SKM-1 (cell line): ENCODE results near the gene CARD11.

ENCODE experiments used
- DNase-seq: peaks from one replicate; lab custom pipeline; 2025; ENCODE audit not compliant: unreplicated experiment; lab: John Stamatoyannopoulos, UW

Gene CARD11

DNA sequence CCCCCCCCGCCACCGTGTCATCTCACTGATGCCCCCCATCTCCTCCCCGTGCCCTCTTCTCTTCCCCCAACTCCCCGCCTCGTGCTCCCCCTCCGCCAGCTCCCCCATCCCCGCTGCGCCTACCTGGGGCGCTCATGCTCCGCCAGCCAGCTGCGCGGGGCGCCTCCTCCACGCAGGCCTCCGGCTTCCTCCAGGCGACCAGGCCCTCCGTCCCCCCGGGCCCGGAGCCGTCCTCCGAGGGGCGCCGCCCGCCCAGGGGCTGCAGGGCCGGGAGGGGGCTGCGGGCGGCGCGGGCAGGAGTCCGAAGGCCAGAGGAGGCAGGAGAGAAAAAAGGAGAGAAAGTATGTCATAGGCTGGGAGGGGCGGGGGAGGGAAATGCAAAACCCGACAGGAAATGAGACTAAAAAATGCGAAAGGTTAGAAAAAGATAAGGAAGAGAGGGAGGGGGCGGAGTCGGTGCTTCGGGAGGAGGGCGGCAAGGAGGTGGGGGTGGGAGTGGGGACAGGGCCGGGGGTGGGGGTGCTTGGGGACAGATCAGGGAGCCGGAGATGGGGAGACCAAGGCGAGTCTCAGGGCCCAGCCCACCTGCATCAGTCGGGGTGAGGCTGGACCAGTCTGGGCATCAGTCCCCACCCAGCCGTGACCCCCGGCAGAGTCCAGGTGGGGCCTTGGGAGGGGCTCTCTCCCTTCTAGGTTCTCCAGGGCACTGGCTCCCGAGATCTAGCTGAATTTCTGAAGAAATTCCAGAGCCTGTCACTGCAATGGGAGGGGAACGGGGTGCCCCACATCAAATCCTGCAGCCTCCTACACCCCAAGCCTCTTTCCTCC is at the start of gene CARD11:
Gene CARD11, minus strand, starts transcription at position 324 of the 828 bp plus-strand sequence. CDS start 85,361 bp downstream, outside the sequence.
- no peak for DNase-seq

DNA sequence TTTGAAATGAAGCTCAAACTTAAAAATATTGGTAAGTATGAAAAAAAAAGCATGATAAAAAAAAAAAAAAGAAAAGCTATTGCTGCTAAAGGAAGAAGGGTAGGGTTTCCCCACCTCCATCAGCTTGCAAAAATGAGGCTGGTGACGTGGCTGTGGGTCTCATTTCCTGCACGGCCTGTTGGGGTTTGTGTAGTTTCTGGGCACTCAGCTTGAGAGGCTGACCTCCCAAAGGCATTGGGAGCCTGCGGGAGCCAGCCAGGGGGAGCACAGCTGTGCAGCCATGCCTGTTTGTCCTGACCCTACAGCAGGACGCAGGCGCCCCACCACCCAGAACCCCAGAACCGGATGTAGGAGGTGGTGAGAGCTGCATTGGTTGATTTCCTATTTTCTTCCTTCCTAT is 48.8 kb upstream of the CARD11 start:
- no peak for DNase-seq

DNA sequence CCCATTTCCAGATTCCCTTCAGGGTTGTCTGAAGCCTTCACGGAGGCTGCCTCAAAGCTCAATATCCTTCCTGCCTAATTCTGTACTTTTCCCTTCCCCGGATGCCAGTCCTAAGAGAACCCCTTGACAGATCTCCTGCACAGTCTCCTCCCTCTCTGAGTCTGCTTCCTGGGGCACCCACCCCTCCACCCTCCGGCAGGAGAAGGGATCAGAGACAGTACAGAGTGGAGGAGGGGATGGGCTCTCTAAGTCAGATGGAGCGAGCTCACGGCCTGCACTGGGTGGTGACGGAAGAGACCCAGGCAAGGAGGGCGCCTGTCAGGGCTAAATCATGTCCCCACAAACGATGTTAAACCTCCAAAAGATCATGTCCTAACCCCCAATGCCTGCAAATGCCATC is 48.0 kb upstream of the CARD11 start:
- no peak for DNase-seq

DNA sequence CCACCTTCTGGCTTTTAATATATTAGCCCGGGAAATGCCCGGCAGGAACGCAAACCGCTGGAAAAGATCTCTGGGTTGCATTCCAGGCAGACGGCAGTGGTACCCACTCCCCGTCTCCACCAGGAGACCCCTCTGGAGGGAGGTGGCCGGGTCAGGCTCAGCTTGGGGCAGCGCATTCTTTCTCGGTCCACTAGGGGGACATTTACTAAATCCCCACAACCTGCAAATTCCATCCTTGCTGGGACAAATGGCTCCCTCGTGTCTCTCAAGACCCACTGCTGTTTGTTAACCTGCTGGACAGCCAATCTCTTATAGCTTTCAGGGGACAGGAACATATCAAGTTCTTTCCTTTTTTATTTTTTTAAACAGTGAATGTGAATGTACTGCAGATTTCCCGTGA is 45.8 kb upstream of the CARD11 start:
- DNase-seq = no peak

DNA sequence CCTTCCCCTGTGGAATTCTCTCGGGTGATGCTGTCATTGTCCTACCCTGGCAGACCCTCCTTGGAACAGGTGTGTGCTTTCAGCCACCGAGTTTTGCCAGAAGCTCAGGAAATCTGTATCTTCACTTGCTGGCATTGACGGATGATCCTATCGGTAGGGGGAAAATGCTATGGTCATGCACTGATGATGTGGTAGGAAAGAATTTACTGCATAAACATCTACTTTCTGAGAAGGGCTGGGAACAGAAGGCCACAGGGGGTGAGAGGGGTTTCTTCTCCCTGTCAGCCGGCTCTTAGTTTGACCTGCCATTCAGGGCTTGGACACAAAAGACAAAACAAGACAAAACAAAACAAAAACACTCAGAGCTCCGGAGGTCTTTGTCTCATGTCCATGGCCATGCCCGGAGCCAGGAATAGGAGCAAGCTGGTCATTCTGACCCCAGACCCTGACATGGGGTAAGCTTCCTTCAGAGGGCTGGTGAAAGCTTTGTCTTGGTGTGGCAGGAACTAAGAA is 43.6 kb upstream of the CARD11 start:
- no peak for DNase-seq

DNA sequence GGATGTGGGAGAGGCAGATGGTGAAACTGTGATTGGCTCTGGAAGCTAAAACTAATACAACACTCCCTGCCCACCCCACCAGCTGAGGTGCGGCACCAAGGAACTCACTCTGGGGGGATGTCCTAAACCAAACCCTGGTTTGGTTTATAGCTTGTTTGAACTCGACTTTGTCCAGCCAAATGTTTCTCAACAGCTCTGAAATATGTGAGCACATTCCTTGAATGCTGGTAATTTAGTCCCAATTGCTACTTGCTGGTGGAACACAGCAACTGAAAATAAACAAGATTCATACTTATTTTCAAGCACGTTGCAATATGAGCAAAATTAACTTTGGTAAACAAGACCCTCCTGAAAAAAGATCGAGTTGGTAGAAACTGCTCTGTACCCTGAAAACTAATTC is 39.7 kb upstream of the CARD11 start:
- no peak for DNase-seq

DNA sequence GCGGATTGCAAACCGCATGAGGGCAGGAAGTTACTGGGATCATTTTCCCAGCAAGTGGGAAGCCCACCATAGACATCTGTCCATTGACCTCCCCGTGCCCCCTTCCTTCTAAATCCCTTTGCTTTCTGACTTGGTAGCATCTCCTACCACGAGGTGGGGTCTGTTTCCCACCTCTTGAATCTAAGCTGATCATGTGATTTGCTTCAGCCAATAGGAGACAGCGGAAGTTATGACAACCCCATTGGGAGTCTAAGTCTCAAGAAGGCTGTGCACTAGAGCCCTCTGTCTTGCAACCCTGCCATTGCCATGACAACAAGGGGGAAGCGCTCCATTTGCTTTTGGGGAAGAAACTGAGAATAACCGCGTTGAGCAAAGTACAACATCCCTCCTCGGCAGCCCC is 39.2 kb upstream of the CARD11 start:
- no peak for DNase-seq

DNA sequence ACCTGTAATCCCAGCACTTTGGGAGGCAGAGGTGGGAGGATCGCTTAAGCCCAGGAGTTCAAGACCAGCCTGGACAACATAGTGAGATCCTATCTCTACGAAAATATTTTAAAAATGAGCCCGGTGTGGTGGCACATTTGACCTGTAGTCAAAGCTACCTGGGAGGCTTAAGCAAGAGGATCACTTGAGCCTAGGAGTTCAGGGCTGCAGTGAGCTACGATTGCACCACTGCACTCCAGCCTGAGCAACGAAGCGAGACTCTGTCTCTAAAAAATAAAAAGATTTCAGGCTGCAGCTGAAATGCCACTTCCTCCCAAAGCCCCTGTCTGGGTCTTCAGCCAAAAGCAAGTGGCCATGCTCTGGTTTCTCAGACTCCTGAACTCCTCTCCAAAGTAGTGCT is 38.7 kb upstream of the CARD11 start:
- no peak for DNase-seq

DNA sequence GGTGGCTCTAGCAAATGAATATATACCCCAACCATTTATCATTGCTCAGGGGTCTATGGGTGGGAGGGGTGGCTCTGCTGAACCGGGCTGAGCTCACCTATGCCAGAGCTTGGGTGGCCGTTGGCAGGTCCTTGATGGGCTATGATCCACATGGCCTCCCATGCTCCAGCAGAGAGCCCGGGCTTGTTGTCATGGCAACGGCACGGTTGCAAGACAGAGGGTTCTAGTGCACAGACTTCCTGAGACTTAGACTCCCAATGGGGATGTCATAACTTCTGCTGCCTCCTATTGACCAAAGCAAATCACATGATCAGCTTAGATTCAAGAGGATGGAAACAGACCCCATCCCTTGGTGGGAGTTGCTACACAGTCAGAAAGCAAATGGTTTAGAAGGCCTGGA is 36.4 kb upstream of the CARD11 start:
- no peak for DNase-seq

DNA sequence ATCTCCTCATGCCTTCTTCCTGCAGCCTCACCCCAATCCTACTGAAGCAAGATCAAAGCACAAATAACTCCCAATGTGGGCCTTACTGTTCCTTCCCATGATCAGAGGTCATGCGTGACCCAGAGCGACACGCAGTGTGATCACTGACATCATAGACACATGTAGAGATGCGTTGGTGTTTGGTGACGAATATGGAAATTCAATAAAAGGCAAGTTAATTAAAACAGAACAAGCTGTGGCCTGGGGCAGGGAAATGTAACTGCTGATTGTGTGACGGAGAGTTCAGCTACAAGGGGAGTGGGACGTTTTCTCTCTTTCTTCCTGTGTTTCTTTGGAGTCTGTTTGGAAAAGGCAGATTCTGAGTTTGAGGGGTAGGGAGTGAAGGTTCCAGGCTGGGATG is 34.8 kb upstream of the CARD11 start:
- no peak for DNase-seq

DNA sequence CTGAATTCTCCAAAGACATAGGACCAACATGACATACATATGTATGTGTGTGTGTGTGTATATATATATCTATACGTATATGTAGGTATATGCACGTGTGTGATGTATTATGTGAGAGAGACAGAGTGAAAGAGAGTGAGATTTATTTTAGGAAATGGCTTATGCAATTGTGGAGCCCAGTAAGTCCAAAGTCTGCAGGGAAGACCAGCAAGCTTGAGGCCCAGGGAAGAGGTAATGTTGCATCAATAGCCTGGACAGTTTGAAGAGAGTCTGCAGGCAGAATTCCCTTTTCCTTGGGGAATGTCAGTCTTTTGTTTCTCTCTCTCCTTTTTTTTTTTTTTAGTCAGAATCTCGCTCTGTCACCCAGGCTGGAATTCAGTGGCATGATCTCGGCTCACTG is 33.0 kb upstream of the CARD11 start:
- DNase-seq = no peak

DNA sequence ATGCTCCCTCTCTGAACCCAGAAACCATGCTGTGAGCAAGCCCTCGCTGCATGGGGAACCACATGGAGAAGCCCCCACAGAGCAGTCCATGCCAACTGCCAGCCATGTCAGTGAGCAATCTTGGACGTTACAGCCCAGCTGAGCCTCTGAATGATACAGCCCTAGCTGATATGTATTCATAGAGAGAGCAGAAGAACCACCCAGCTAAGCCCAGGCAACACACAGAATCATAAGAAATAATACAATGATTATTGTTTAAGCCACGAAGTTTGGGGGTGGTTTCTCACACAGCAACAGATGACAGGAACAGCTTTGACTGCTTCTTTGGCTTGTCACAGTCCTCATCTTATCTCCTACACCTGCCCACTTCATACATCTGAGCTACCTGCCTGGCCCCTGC is 32.5 kb upstream of the CARD11 start:
- DNase-seq = no peak

DNA sequence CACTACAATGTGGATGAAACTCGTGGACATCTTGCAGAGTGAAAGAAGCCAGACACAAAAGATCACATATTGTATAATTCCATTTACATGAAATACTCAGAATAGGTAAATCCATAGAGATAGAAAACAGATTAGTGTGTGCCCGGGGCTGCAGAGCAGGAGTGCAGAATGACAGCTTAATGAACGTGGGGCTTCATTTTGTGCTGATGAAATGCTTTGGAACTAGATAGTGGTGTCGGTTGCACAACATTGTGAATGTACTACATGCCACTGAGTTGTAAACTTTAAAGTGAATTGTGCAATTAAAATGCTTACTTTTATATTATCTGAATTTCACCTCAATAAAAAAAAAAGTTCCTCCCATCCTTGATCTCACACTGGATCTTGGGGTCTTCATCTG is 31.8 kb upstream of the CARD11 start:
- no peak for DNase-seq

DNA sequence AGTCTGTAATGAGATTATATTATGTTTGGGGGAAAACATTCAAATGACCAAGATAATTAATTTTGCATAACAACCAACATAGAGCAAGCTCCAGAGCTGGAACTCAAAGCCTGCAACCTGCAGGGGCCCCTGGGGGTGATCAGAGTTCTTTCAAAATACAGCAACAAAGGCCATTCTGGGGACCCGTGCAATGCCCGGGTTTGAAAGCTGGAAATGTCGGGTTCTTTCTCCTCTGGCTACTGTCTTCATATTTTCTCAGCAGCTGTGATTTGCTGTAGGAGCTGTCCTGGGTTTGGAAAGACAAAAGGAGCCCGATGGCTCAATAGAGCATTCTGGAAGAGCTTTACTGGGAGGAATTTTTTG is 30.8 kb upstream of the CARD11 start:
- DNase-seq = no peak

DNA sequence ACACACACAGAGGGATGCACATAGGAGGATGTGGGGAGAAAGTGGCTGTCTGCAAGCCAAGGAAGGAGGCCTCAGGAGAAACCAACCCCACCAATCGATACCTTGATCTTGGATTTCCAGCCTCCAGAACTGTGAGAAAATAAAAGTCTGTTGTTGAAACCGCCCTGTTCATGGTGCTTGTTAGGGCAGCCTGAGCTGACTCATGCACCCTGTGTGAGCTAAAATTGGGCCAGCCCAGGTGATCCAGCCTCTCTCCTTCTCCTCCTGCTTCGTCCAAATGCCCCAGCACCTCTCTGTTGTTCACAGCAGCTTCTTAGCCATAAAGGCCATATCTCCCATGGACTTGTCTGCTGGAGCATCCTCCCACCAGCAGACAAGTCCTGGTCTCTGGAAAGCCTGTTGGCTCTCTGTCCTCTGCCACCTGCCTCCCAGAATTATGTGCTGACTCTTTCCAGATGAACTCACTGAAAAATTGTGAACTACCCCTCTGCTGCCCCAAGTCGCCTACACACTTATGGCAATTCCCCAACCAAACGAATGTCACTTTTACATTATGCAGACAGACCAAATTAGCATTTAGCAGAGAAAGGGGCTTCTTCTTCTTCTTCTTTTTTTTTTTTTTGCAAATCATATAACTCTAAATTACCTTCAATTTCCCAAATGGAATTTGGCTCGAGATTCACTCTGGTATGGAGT is 30.2 kb upstream of the CARD11 start:
- DNase-seq = no peak

DNA sequence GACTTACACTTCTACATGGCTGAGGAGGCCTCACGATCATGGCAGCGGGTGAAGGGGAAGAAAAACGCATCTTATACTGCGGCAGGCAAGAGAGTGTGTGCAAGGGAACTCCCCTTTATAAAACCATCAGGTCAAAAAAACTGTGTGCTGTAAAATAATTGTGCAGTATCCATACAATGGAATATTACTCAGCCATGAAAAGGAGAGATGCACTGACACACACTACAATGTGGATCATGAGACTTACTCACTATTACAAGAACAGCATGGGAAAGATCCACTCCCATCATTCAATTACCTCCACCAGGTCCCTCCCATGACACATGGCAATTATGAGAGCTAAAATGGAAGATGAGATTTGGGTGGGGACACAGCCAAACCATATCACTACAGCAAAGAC is 27.2 kb upstream of the CARD11 start:
- DNase-seq = no peak

DNA sequence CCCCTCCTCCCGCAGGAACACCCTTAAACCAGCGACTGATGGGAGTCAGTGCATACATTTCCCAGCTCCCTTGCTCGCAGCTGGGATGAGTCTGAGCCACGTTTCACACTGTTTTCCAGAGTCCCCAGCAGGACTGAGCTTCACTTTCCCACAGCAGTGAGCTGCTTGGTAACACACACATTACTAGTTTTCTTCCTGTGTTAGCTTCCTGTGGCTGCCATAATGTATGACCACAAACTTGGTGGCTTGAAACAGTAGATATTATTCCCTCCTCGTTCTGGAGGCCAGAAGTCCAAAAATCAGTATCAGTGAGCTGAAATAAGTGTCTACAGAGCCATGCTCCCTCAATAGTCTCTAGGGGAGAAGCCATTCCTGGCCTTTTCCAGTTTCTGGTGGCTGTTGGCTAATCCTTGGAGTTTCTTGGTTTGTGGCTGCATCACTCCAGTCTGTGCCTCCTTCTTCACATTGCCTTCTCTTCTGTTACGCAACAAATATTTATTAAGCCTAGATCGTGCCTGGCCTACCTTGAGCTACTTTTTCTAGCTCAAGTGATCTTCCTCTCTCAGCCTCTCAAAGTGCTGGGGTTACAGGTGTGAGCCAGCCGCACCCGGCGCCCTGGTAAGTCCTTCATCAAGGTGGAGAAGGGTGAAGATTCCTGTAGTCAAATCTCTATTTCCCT is 26.2 kb upstream of the CARD11 start:
- no peak for DNase-seq

DNA sequence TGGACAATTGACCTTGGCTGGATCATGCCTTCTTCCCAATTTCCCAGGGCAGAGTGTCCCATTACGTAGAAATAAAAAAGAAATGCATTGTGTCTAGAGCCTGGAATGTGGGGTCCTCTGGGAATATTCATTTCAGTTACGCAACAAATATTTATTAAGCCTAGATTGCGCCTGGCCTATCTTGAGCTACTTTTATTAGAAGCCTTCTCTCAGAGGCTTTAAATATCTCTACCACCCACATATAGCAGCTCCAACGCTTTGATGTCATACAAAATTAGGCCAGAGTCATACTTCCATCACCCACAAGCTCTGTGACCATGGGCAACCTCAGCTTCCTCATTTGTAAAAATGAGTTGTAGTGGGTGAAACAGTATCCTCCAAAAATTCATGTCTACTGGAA is 24.9 kb upstream of the CARD11 start:
- DNase-seq = no peak

DNA sequence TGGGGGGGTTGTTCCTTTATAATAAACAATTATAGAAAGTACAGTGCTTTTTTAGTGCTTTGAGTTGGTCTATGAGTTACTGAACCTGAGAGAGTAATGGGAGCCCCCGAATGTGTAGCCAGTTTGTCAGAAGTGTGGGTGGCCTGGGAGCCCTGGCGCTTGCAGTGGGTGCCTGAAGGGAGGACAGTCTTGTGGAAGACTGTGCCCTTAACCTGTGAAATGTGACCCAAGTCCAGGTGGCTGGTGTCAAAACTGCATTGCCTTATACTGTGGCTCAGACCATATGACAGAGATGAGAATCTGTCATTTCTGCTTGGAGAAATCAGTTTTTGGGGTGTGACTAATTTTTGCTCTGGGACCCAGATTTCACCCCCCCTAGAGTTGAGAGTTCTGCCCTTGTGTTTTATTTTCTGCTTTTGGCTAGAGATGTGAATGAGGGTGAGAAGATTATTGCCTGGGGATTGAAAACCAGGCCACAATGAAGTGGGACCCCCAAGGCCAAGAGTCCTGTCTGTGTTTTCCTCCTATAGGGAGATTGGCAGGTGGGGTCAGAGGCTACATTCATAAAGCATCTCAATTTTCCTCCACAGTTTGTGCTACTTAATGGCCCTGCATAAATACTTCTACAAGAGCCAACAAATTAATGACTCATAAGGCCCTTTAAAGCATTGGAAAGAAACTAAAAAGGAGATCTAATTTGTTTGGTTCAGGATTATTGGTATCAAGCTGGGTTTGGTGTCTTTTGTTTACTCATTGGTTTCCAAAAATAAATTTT is 24.1 kb upstream of the CARD11 start:
- DNase-seq = no peak

DNA sequence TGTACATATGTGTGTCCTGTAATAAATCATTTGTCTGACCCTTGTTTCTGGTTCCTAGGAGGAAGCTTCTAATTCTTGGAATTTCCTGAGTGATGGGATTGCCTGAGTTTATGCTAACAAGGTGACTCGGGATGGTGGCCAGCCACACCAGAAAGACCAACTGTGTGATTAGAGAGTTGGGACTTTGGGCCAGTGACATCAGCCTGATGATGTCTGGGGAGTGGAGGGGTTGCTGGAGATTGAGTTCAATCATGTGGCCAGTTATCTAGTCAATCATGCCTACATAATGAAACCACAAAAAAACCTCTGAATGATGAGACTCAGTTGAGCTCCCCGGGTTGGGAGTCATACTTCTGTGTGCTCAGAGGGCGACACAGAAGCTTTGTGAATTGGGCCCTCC is 23.5 kb upstream of the CARD11 start:
- DNase-seq = no peak

DNA sequence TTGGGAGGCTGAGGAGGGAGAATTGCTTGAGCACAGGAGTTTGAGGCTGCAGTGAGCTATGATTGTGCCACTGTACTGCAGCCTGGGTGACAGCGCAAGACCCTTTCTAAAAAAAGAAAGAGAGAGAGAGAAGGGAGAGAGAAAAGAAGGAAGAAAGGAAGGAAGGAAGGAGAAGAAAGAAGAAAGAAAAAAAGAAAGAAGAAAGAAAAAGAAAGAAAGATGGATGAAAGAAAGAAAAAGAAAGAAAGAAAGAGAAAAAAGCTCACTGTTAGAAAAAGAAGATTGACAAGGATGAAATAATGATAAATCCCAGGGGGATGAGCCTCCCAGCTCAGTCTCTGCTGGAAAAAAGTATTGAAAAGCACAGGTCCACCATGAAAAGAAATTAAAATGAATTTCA is 22.8 kb upstream of the CARD11 start:
- DNase-seq = no peak
